HG03095 (cell line): ENCODE results near the gene EBF4.

Experiments
- ATAC-seq: cut with Tn5 transposase; IDR thresholded peaks from one replicate; pipeline ENCODE4 v1.9.1; 2021; ENCODE audit warnings: moderate library complexity; ENCODE audit not compliant: unreplicated experiment

The EBF4 gene

DNA sequence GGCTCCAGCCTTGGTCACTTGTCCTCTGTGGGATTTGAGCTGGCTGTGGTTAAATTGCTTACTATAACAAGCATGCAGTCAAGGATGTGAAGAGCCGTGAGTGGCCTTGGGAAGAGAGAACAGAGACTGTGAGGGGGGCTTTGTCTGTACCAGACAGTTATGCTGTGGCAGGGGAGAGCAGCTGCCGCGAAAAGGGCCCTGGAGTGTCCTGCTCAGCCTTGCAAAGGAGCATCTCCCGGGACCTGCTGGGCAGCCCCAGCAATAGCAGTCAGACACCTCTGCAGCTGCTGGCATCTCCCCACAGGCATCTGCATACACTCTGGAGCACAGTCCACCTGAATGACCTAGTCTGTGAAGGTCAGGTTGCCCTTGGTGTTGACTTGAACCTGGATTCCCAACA is 6.3 kb downstream of the EBF4 start:
- no peak for ATAC-seq

DNA sequence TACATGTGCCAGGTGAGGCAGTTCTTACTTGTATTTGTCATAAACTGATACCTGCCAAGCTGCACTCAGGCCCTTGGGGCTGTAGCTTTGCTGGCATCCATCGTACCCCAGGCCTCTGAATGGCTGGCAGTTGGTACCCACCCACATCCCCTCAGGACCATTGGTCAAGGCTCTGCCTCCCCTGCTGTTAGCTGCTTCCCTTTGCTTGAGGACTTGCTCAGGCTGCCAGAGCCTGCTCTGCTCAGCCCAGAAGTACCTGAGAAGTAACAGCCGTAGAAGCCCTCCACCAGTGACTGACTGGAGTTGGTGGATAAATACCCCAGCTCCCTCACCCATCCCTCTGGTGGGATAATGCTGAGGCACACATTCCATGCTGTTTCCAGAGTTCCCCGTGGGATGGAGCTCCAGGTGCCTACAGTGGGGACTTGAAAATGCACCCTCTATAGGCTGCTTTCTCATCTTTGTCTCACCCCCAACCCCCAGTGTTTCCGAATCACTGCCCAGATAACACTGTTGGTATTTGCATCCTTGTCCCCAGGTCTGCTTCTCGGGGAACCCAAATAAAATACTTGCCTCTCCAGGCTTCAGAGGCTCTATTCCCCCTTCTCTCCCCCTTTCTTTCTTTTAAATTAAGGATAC is 7.3 kb downstream of the EBF4 start:
- ATAC-seq: no peak

DNA sequence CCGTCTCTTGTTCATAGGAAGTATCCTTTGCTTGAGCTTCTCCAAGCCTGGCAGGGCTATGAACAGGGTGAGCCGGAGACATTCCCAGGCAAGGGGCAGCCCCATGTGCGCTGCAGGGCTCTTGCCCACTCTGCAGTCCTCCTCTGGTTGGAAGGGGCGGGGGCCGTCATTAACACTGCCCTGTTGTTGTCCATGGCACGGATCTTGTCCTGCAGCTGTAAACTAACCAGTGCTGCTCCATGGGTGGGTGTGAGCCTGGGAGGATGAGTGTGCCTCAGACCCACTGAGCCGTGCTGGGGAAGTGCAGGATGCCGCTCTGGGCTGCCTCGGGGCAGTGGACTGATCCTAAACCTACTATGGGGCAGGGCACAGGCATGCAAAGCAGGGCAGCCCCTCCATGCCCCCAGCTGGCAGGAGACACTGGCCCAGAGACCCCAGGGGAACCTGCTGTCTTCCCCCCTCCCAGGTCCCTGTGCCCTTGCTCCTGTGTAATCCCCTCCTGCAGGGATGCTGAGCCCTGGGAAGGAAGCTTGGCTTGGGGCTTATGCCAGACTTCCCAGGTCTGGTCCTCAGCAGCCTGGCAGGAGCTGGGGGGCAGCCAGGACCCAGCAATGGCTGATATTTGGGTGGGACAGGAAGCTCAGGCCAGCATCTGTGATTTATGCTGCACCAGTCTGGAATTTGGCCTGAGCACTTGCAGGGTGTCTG is 8.5 kb downstream of the EBF4 start:
- no peak for ATAC-seq

DNA sequence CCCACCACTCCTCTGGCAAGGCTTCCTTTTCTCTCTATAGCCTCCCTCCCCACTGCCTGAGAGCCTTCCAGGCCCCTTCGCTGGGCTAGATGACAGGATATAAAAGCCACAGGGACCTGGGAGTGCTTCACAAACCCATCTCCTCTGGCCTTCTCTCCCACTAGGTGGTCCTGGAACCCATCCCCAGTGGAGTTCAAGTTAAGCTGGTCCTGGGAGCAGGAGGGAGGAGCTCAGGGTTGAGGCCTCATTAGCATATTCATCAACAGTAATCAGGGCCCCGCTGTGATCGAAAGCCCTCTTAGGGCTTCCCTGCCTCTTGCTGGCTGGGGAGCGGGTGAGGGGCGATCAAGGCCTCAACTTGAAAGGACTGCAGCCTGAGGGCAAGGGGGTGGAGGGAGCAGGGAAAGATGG is 9.1 kb downstream of the EBF4 start:
- no peak for ATAC-seq

DNA sequence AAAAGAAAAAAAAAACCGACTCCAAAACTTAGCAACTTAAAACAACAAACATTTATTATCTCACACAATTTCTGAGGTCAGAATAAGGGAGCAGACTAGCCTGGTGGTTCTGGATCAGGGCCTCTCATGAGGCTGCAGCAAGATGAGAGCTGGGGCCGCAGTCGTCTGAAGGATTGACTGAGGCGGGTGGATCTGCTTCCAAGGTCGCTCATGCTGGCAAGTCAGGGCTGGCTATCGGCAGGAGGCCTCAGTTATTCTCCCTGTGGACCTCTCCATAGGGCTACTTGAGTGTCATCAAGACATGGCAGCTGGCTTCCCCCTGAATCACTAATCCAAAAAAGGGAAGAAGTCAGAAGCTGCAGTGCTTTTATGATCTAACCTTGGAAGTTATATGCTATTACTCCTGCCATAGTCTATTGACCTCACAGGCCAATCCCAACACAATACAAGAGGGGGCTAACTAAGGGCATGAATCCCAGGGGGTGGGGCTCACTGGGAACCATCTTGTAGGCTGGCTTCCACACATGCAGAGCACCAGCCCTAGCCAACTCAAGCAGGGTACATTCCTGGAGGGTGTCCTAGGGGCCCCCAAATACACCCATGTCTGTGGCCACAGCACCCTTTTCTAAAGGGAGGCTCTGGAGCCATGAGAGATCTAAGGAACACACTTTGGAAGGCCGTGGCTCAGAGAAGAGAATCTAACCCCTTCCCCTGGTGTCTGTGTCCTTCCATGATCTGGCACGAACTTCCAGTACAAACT is 11.3 kb downstream of the EBF4 start:
- no peak for ATAC-seq

DNA sequence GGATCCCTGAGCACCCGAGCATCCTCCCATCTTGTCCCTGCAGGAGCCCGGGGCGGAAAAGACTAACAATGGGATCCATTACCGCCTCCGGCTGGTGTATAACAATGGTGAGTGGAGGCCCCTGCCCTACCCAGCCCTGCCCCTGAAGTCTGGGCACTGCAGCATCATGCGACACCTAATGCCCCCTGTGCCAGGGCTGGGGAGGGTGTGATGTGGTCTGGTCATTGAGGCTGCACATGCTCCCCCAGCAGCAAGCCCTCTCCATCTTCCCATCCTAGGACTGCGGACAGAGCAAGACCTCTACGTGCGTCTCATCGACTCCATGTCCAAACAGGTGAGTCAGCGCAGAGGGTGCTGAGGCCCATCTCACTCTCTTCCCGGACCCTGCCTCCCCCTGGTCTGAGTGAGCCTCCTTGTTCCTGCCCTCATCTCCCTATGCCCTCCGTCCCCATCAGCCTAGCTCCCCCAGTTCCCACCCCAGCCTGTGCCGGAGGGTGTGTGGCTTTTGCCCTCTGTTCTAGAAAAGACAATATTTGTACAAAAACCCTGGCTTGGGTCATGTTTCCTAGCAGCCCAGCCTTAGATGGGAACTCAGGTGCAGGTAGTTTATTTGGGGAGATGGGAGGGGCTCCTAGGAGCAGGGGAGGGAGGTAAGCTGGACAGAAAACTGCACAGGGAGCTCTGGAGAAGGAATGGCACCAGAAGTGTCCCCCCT is 13.5 kb downstream of the EBF4 start:
- ATAC-seq: no peak

DNA sequence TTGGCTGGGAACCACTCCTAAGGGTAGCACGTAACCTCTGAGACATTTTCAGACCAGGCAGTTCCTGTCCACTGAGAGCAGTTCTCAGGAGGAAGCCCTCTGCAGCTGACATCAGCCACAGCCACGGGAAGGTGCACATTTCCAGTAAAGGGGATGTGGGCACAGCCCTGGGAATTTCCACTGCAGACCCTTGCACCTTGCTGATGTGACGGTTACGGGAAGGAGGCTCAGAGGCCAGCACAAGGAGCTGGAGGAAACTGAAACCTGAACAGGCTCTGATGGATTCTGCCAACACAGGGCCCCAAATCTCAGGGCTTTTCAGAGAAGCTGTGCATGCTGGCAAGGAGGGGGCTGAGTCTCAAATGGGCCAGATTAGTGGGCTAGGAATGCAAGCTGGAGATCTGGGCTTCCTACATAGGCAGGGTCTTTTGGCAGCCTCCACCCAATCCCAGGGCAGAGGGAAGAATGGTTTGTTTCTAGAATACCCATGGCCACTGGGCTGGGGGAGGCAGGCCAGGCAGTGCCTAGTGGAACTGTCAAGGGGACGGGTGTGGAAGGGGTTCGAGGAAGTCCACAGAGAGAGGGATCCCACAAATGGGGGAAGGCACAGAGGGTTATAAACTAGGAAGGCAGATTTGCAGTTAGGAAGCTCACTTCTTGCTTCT is 14.2 kb downstream of the EBF4 start:
- ATAC-seq: no peak

DNA sequence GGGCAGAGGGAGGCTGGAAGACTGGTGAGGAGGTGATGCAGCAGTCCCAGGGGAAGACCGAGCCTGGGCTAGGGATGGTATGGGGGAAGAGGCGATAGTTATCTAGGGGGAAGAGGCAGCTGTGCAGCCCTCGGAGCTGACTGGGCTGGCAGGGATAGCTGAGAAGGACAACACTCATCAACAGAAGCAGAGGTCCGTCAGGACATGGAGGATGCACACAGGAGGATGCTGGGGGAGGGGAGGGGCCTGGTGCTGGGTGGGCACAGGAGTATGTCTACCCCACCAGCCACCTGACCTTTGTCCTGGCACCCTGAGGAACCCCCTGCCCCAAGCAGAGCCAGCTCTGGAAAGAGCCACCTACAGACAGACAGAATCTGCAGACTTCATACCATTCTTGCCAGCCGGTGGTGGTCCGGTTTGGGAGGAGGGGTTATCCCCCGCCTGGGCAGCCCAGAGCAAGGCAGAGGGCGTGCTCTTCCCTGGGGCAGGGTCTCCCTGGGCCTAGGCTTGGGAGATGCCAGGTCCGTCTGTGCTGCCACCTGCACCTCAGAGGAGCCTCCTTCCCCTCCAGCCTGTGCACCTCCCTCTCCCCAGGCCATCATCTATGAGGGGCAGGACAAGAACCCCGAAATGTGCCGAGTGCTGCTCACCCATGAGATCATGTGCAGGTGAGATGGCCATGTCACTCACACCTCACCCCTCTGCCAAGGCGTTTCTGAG is 14.9 kb downstream of the EBF4 start:
- ATAC-seq: no peak

DNA sequence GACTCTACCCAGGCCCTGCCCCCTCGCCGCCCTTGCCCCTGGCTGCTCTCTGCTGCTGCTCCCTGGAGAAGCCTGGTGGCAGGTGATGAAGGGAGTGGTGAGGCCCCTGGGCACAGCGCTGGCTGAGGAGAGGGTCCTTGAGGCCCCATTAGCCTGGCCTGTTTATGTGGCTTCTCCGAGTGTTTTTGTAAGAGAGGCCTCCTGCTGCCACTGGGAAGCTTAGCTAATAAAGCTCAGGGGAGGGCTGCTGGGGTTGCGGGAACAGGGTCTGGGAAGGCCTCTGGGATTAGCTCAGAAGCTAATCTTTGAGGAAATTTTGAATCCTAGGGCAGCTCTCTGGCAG is 15.5 kb downstream of the EBF4 start:
- ATAC-seq: no peak

DNA sequence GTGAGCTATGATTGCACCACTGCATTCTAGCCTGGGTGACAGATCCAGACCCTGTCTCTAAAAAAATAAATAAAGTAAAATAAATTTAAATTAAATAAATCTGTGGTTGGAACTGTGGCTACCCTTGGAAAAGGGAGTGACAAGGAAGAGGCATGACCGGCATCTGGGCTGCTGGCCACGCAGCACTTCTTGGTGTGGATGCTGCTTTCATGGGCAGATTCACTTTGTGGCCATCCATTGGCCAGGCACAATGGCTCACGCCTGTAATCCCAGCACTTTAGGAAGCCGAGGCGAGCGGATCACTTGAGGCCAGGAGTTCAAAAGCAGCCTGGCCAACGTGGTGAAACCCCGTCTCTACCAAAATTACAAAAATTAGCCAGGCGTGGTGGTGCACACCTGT is 16.1 kb downstream of the EBF4 start:
- no peak for ATAC-seq

DNA sequence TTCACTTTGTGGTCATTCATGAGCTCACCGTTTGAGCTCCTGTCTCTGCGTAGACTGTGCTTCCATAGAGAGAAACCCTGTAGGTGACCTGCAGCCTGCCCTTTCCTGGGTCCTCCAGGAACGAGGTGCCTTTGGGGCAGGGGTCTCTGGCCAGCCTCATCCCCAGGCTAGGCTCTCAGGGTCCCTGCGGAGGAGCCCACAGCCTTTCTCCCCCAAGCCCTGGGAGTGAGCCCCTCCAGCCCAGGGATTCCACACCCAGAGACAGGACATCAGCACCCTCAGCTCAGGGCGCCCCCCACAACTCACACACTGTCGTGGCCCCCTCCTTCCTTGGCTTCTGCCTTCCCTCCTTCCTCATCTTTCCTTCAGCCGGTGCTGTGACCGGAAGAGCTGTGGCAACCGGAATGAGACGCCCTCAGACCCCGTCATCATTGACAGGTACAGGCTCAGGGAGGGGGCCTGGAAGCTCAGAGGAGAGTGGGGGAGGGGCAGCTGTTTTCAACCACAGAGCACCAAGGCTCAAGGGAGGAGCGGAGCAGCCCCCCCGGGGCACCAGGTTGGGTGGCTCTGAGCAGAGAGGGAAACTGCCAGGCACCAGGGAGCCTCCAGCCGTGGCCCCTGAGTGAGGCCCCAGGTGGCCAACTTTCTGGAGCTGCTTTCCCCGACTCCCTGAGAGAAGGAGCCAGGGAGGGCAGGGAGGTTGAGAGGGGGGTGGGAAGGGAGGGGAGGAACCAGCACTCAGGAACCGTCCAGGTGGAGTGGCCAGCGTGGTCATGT is 16.8 kb downstream of the EBF4 start:
- no peak for ATAC-seq

DNA sequence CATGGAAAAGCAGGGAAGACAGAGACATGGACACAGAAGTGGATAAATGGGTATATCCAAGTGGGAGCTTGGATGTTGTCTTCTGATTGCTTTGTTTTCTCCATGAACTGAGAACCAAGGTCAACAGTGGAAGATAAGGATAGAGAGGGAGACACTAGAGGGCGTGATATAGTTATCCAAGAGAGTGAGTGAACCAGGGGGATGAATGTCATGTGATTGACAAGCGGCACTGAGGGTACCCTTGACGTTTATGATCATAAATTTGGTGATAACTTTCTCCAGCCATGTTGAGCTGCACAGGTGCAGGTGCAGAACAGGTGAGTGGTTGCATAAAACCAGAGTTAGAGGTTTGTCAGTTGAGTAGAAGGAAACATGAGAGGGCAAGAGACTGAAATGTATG is 20.7 kb downstream of the EBF4 start:
- no peak for ATAC-seq

DNA sequence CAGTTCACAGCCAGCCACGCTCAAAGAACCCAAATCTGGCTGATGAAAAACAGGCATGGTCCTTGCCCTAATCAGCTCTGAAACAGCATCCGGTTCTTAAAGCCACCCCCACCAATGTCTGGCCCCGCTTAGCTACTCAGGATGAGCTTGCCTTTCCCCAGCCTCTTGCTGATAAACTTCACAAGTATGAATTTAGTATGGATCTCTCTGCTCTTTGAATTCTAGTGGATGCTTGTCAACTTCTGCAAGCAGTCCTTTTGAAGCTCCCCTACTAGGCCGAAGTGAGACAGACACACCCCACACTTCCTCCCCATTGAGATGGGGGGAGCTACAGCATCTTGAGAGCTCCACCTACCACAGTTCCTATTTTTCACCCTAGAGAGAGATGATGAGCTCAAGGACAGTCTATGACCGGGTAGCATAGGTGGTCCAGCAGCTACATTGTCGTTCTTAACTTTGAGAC is 36.7 kb downstream of the EBF4 start:
- no peak for ATAC-seq

DNA sequence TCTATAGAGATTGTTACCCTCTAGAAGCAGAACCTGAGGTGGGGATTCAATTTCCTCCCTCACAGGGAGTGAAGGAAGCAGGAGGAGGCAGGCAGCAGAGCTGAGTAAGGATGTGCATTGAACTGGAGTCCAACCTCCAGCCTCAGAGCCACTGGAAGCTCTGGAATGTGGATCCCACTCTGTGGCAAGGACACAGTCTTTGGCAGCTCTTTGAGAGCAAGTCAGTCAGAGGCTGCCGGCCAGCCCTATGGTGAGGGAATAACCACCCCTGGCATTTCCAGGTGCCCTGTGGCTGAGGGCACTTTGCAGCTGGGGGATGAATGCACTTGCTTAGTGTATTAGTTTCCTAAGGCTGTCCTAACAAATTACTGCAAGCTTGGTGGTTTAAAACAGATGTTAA is 37.2 kb downstream of the EBF4 start:
- no peak for ATAC-seq

DNA sequence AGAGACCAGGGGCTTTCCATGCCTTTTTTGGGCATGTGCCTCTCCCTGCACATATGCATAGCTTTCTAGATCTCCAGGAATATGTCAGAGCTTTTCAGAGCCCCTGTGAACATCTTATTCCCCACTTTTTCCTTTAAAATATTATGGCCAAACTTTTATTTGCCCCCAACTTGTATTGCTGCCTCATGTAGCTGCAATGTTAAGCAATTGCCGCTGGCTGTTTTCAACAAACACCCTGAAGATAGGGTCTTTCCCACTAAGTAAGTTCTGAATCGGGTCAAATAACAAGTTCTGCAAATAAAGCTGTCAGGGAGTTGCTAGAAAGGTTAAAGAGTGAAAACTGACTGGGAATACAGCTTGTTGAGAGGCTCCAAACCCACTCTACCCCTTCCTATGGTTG is 42.3 kb downstream of the EBF4 start:
- ATAC-seq: no peak

DNA sequence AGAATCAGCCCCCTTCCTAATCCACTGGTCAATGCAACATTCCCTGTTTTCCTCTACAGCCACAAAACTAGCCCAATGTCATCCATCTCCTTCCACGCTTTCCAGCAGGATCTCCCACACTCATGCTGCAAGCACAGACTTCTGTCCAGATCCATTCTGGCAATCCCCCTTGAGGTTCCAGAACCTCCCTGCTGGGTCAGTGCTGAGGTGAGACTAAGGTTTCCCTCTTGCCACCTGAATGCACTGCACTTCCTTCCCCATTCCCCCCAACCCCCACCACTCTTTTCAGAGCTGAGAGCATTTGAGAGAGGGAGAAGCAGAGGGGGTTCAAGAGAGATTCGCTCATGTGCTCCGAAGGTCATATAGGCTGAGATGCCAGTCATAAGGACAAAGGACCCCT is 43.9 kb downstream of the EBF4 start:
- ATAC-seq: no peak

DNA sequence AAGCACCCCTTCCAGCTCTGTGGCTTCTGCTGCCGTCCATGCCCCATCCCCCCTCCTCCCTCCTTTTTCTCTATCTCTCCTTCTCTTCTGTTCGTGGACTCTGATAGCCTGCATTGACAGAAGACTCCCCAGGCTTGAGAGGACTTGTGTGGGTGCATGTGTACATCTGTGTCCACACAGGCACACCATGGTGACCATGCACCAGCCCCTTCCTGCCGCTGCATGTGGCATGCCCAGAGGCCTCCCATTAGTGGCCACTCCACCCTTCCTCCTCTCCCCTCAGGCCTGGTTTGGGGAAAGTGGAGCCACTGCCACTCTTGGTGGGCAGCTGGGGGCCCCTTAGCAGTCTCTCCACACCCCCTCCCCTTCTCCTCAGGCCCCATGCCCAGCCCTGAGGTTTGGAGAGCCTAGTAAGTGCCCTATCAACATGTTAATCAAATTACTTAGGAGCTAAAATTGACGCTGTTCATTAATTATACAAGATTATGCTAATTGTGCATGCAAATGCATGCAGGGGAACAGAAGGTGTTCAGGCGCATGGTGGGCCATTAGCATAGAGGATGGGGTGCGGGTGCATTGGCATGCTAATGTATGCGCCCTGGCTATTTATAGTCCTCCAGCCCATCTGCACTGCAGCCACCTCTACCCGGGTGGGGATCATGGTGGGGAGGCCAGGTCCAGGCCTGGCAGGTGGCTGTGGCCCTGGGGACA is 45.9 kb downstream of the EBF4 start:
- no peak for ATAC-seq

DNA sequence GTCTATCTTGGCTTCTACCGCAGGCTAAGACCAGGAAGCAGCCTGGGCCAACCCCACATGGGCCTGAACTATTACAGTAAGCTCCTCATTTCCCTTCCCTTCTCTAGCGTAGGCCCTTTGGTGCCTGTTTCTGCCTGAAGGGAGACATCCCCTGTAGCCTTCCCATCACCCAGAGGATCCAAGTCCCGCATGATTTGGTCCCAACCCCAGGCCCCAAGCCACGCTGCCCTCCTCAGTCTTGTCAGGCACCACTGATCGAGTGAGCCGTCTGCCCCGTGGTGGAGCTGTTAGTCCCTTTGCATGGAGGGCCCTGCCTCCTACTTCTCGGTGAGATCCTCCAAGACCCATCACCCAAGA is 46.4 kb downstream of the EBF4 start:
- ATAC-seq: no peak

DNA sequence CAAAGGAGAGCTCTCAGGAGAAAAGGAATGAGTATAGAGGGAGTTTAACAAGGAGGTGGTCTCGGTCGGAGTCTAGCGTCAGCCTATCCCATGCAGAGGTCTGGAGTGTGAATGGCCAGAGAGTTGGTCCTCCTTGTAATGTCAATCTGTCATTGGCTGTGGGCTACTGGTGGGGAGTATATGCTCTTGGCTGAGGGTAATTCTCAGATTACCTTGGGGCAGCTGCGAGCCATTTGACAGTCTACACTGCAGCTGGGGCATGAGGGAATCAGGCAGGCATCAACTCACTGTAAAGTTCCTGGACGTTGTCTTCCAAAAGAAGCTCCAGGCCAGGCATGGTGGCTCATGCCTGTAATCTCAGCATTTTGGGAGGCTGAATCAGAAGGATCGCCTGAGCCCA is 48.1 kb downstream of the EBF4 start:
- ATAC-seq: no peak
